ES-I3 (cell line): Measurements from ENCODE around the gene MTA2.
"Not testable (repeated sequence)": the region's sequence is repeated elsewhere in the genome, so short reads cannot be mapped to it uniquely, and the experiment has no call there.

Experiments
- H3K36me3 ChIP-seq: 2 replicates; pipeline ENCODE4 v1.6.1; 2013; ENCODE audit warnings: mild to moderate bottlenecking, low read length, control low read depth, moderate library complexity; ENCODE audit not compliant: insufficient read depth
- H3K4me1 ChIP-seq: 2 replicates; pipeline ENCODE4 v1.6.1; 2013; ENCODE audit warnings: mild to moderate bottlenecking, control low read depth, low read length; ENCODE audit not compliant: insufficient read depth
- H3K9ac ChIP-seq: 2 replicates; pipeline ENCODE4 v1.6.1; 2013; ENCODE audit warnings: low read depth, mild to moderate bottlenecking, low read length, moderate library complexity
- H3K9me3 ChIP-seq: 2 replicates; pipeline ENCODE4 v1.6.1; 2013; ENCODE audit warnings: mild to moderate bottlenecking, low read length, moderate library complexity; ENCODE audit not compliant: control insufficient read depth, insufficient read depth

The MTA2 gene

DNA sequence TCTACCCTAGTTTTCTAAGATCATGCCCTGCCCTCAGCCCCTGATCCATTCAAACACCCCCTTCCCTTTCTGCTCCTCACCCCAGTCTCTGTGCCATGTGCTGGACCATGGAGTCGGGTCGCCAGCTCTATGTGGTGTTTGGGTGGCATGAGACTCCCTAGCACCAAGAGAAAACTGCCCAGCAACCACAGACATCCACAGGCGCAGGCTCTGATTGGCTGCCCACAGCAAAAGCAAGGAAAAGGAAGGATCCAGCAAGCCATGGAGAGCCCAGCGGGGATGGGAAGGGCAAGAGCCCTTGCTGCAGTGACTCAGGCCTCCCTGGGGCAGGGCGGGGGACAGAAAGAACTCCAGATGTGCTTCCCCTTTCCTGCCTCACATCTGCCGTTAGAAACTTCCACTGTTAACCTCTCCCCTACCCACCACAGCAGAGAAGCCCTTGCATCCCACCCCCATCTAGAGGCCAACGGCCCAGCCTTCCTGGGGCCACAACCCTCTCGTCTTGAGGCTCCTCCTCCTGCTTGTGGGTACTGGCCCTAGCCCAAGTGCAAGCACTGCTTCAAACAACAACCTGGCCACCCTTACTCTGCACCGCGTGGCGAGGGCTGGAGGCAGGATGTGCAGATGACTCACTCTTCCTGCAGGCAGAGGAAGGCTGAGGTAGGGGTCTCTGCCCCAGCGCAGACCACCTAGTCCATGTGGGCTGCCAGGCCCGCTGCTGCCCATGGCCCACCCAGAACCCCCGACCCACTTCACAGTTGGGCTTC is 45.4 kb downstream of the MTA2 start:
- Histone ChIP-seq H3K9me3 (no peaks in the 10 kb centered on the region), H3K4me1 (peaks cover 65% of the 10 kb centered on the region), H3K9ac (no peak overlapping the region), H3K36me3 (peaks cover 21% of the 10 kb centered on the region)

DNA sequence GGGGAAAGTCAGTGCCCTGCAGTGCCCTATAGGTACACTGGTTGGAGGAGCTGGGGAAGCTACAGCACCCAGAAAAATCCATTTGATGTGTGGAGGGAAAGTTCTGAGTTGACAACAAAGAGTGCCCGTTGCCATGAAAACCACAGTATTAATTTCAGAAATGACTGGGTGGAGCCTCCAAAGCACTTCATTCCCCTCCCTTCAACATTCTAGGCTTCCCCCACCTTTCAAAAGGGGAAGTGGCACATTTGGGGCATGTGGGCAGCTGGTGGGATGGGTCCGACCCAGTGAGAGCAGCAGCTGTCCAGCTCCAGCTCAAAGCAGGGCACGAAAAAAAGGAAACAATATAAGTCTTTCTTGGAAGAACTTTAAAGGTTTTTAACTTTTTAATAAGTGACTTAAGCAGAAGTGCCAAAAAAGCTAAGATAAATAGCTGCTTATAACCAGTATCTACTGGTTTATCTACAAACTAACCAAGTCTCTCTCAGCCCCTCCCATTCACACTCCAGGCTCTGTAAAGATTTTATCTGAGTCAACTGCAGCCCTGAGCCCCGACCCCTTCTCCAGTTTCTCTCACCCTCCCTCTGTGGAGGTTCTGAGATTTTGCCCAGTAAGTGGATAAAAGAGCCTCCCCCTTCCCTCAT is 46.1 kb downstream of the MTA2 start:
- H3K36me3 ChIP-seq: peaks cover 21% of the 10 kb centered on the region
- peaks cover 58% of the 10 kb centered on the region for H3K4me1 ChIP-seq
- no peaks in the 10 kb centered on the region for H3K9me3 ChIP-seq
- no peak overlapping the region for H3K9ac ChIP-seq

DNA sequence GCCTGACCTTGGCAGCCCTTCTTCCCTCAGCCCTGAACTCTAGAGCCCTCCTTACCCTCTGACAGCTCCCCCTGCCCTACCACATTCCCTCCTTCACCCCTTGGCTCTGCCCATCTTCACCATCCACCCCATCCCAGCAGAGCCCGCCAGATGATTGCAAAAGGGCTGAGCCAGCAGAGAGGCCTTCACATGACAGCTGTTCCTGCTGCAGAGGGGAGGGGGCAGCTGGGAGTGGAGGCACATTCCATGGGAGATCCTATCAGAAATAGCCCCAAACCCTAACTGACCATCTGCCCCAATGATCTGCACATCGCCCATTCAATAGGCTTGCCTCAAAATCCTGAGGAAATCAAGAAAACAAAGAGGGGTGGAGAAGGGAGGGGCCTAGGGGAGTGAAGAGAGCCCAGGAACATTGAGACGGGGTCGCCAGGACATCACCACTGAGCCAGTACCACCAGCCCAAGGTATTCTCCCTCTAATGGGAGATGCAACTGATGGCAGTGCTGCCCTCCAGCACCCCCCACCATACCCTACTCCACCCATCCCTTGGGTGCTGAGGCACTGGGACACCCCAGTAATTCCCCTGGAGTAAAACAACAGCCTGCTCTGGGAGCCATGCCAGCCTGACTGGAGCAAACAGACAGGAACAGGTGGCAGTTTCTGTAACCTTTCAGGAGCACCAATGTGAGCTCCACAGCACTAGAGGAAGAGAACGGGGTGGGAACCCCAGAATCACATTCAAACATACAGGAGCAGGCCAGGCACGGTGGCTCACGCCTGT is 47.1 kb downstream of the MTA2 start:
- no peaks in the 10 kb centered on the region for H3K9me3 ChIP-seq
- H3K36me3 ChIP-seq: peaks cover 13% of the 10 kb centered on the region
- H3K4me1 ChIP-seq: peaks cover 50% of the 10 kb centered on the region
- H3K9ac ChIP-seq: no peak overlapping the region

- H3K9me3 ChIP-seq: no peaks in the 10 kb centered on the region
- peak overlapping the region; percentile 33; the same call in 1 of the 2 replicates for H3K9ac ChIP-seq
- H3K36me3 ChIP-seq: peaks cover 6% of the 10 kb centered on the region; the same call in 1 of the 2 replicates
- peaks cover 45% of the 10 kb centered on the region for H3K4me1 ChIP-seq
Measured at GRCh38 chr11:62553839-62554361, 47.8 kb downstream of the MTA2 start.

DNA sequence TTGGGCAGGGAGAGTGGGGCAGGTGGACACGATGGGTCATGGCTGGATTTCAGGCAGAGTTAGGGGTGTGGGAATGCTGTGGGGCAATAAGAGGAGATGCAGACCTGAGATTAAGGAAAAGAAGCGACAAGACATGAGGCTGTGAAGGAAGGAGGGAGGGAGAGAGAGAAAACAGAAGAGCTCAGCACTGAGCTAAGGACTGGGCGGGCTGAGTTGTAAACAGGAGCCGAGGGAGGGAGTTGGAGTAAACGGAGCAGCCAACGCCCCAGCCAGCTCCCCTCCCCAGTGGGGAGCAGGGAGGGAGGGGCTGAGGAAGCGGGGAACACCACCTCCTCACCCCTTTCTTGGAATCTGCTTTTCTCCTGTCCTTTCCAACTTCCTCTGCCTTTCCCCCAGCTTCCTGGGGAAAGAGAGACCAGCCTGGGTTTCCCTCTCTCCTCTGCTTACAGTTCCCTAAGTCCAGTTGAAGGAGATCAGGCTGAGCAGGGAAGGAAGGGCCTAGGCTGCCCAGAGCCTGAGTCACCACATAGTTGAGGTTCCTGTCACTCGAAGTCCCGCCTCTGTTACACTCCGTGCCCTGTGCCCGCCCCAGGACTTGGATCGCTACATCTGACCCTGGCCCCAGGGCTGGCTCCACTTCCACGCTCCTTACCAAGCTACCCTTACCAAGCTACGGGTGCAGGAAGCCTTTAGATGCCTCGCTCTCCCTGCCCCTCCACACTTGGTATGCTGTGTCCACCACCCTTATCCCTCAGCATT is 48.4 kb downstream of the MTA2 start:
- H3K4me1 ChIP-seq: peaks cover 45% of the 10 kb centered on the region
- H3K36me3 ChIP-seq: peaks cover 2% of the 10 kb centered on the region; the same call in 1 of the 2 replicates
- H3K9me3 ChIP-seq: no peaks in the 10 kb centered on the region
- peak overlapping the region; percentile 33 for H3K9ac ChIP-seq

GRCh38 chr11:62552485-62553079 is 49.1 kb downstream of the MTA2 start:
- Histone ChIP-seq H3K4me1 (peaks cover 49% of the 10 kb centered on the region), H3K9me3 (no peaks in the 10 kb centered on the region), H3K9ac (peak overlapping the region; percentile 33; the same call in 1 of the 2 replicates), H3K36me3 (no peaks in the 10 kb centered on the region)

GRCh38 chr11:62550478-62550877 is 51.2 kb downstream of the MTA2 start:
- H3K9ac ChIP-seq, H3K9me3 ChIP-seq, H3K36me3 ChIP-seq: not testable (repeated sequence)
- H3K4me1 ChIP-seq: peaks cover 38% of the 10 kb centered on the region

DNA sequence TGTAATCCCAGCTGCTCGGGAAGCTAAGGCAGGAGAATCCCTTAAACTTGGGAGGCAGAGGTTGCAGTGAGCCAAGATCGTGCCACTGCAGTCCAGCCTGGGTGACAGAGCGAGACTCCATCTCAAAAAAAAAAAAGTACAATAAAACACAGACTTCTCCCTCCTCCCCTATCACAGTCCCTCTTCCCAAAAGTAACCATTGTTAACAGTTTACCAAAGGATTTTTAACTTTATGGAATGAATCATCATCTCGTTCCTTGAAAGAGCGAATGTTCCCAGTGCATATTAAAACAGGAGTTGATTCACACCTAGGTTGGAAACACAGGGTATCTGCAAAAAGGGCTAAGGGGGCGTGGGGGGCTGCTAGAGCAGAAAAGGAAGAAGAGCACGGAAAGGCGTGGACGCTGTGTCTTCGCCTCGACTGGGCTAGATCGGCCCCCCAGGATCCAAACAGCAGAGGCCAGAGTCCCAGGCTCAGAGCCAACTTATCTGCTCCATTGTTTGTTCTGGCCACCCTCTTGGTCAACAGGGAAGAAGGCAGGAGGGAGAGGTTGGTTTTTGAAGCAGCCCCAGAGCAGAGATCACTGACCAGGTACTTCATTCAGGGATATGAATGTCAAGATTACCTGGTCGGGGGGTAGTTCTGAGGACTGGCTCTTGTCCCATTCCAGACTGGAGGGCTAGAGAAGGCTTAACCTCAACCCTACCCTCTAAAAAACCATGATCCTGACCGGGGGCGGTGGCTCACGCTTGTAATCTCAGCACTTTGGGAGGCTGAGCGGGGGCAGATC is 52.9 kb downstream of the MTA2 start:
- no peaks in the 10 kb centered on the region for H3K36me3 ChIP-seq
- peaks cover 25% of the 10 kb centered on the region for H3K4me1 ChIP-seq
- no peaks in the 10 kb centered on the region for H3K9me3 ChIP-seq
- H3K9ac ChIP-seq: no peak overlapping the region

- H3K36me3 ChIP-seq: no peaks in the 10 kb centered on the region
- peaks cover 23% of the 10 kb centered on the region for H3K4me1 ChIP-seq
- H3K9me3 ChIP-seq: no peaks in the 10 kb centered on the region
- H3K9ac ChIP-seq: peak overlapping the region; percentile 74; the same call in 1 of the 2 replicates
Measured at GRCh38 chr11:62547691-62548281, 53.9 kb downstream of the MTA2 start.

DNA sequence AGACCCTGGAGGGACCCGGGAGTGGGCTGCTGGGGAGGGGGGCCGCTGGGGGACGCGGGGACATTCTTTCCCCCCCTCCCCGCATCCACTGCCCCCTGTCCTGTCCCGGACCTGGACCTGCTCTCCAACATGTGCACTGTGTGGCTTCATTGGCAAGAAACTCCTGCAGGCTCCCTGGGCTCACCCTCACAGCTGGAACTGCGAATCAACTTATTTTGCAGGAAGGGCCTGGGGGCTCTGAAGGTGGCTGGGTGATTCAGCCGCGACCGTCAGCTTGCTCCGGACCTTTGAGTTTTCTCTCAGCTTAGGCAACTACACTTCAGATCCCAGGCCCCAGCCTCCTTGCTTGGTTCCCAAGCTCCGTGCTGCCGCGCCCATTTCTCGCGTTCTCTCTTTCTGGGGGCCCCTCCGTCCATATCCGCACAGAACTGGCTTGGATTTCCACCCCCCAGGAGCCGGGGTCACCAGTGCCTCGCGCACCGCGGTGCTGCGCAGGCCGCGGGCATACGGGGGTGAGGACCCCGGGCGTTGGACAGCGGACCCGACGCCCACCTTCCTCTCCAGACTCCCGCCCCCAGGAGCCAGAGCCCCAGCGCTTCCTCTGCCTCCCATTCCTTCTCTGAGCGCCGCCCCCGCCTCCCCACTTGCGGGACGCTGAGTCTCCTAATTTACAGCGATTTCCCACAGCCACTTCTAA is 54.6 kb downstream of the MTA2 start:
- Histone ChIP-seq H3K9ac (peak overlapping the region; percentile 74), H3K36me3 (no peaks in the 10 kb centered on the region), H3K9me3 (no peaks in the 10 kb centered on the region), H3K4me1 (peaks cover 17% of the 10 kb centered on the region)

DNA sequence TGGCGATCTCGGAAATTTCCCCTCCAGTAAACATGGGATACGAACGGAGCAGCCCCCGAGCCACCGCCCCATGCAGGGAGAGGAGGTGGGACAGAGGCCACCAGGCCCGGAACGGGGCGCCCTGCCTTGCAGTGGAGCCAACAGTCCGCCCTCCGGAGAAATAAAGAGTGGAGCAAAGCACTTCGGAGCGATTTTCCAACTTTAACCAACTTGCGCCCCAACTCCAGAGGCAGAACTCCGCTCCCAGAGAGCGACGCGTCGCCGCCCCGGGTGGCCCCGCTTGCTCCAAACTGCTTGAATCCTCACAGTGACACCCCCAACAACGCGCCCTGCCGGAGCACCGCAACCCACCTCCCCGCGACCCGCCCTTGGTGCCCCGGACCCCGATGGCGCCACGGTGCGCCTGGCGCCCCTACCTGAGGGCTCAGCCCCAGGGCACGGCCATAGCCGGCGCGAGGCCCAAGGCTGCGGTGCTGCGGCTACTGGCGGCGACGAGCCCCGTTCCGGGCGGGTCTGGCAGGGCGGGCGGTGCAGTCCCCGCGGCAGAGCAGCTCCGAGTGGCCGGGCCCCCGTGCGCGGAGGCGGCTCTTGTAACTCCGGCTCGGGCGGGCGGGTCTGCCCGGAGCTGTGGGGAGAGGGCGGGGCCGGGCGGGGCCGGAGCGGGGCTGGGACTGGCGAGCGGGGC is 55.3 kb downstream of the MTA2 start, which contains the start of gene AHNAK:
TSS of gene AHNAK (minus strand) at position 563 of the 685 bp plus-strand sequence. CDS start 10,708 bp downstream, outside the sequence.
- Histone ChIP-seq H3K9me3 (no peaks in the 10 kb centered on the region), H3K36me3 (no peaks in the 10 kb centered on the region), H3K9ac (peak within 1 kb of the TSS; percentile 74), H3K4me1 (peaks cover 14% of the 10 kb centered on the region)
